Adrenal gland (tissue), 12 donors: ENCODE results near the gene TRIO. TPM values are rescaled to one million over a fixed set of nuclear protein-coding genes. Genes with fewer than 3 reads are reported as not detected.

ENCODE experiments used
- DNase-seq, 7 donors: peaks; one replicate each; pipeline ENCODE4 v3.0.0-alpha.2; 2019 to 2020
- H3K27ac ChIP-seq, 5 donors: fragments of 200-600 bp; sonication (generic) in 4 of 5; 1 replicate in 3 of 5; 2 replicates in 2 of 5; pipeline versions ENCODE4 v1.5.1 to v1.8.0; 2016 to 2020; ENCODE audit warnings: mild to moderate bottlenecking in 1 of 5
- H3K27me3 ChIP-seq: fragments of 200-600 bp; 2 replicates; pipeline ENCODE4 v1.8.0; 2021
- H3K36me3 ChIP-seq, 2 donors: fragments of 200-600 bp; replicated peaks in 1 of 2; 1 replicate in 1 of 2; 2 replicates in 1 of 2; pipeline versions ENCODE4 v1.5.1 to v1.8.0; 2018 to 2022
- H3K4me1 ChIP-seq, 2 donors: fragments of 200-600 bp; replicated peaks in 1 of 2; 1 replicate in 1 of 2; 2 replicates in 1 of 2; pipeline versions ENCODE4 v1.5.1 to v1.8.0; 2018 to 2021
- H3K4me3 ChIP-seq, 4 donors: fragments of 200-600 bp; sonication (generic) in 3 of 4; one replicate each; pipeline ENCODE4 v1.5.1; 2016 to 2018
- H3K9me3 ChIP-seq, 3 donors: fragments of 200-600 bp; sonication (generic) in 1 of 3; replicated peaks in 1 of 3; 1 replicate in 2 of 3; 2 replicates in 1 of 3; pipeline versions ENCODE4 v1.5.1 to v1.8.0; 2016 to 2021
- CTCF ChIP-seq, 6 experiments: fragments of 450-650 bp in 4 of 6; fragments of 200-600 bp in 2 of 6; sonication (generic) in 1 of 6; IDR thresholded peaks; 1 replicate in 5 of 6; 2 replicates in 1 of 6; pipeline versions ENCODE4 v1.5.1 to v1.8.0; 2016 to 2021; ENCODE audit warnings: antibody characterized with exemption in 6 of 6, mild to moderate bottlenecking in 2 of 6, moderate library complexity in 1 of 6
- POLR2A ChIP-seq, 2 donors: fragments of 450-650 bp; IDR thresholded peaks; one replicate each; pipeline ENCODE4 v1.6.1; 2017; ENCODE audit warnings: antibody characterized with exemption in 2 of 2, mild to moderate bottlenecking in 2 of 2, moderate library complexity in 1 of 2
- WGBS, 4 donors: extraction: QIAGEN DNeasy Blood & Tissue Kit in 2 of 4; methylation state at CpG; one replicate each; pipeline versions ENCODE4 v1.1.5 to v1.1.7; 2013 to 2017; 5-methylcytosine and 5-hydroxymethylcytosine counted together
- intact Hi-C, 2 donors: fragments of 100-400 bp; cut with DNase I; formaldehyde crosslinking; loops; one replicate each; pipeline versions ENCODE4 v1.14.1 to v1.15.0; 2022 to 2023
- polyA plus RNA-seq, 3 donors: library from polyadenylated mRNA; stranded (reverse); fragments of 200-250 nt in 2 of 3; fragments of 350-450 nt in 1 of 3; fragmentation: Illumina TruSeq in 1 of 3; extraction: RNeasy Lipid Tissue Mini Kit (QIAGEN cat#74804) in 1 of 3; gene quantifications; one replicate each; pipeline ENCODE4 v1.2.3, GENCODE V29; 2013 to 2014
- total RNA-seq, 9 donors: library from RNA; depleted of rRNA in 4 of 9; stranded (reverse); fragments of >200 nt in 4 of 9; fragments of 120-200 nt in 1 of 9; fragmentation: NEBNext Ultra II Directional in 1 of 9; extraction: Animal tissue kit (Norgen Biotek cat#: 25700) in 1 of 9; gene quantifications; one replicate each; pipeline versions ENCODE4 v1.1.0 to v1.2.4, GENCODE V29; 2013 to 2023
- donor health status: healthy with polysubstance abuse.
- donor health status: Bipolar disorder and iron deficiency.
- donor health status: DM: yes; HTN: yes; CAD: no.
- donor health status: DM: no; HTN: no; CAD: no.
- donor health status: DM: no; HTN: no; CAD: no.
- donor health status: DM: yes; HTN: yes; CAD: no.

TRIO gene
- total and polyA plus RNA-seq, 12 donors: 27.3 to 109 (median 72.4) TPM

GRCh38 chr5:14367364-14367763 lies 224.2 kb downstream of the TRIO start:
- peak in 2 of 7 donors; percentile 27 to 79 for DNase-seq
- Histone ChIP-seq H3K4me1 (no peaks in the 10 kb centered on the region), H3K9me3 (no peaks in the 10 kb centered on the region), H3K27ac (peak overlapping the region in 1 of 5 donors; percentile 19), H3K27me3 (no peaks in the 10 kb centered on the region), H3K36me3 (peaks cover 0 to 65% of the 10 kb centered on the region in 2 donors), H3K4me3 (no peak overlapping the region)
- intact Hi-C loops: loop anchor here in 1 of 2 donors (10.0 kb wide), 1 partner anchor 383 kb away; no protein-coding TSS in a partner anchor
- no peak for TF ChIP-seq CTCF (IDR thresholded peaks at IDR 0.05)
- no peak for TF ChIP-seq POLR2A (IDR thresholded peaks at IDR 0.05)
- 23 to 66% (median 41%) methylated on average over 3 of the region's 3 CpGs for WGBS, 4 donors

GRCh38 chr5:14369780-14370179 lies 226.6 kb downstream of the TRIO start:
- no peaks in the 10 kb centered on the region for H3K9me3 ChIP-seq
- WGBS, 4 donors: 89 to 94% (median 94%) methylated on average over 6 of the region's 6 CpGs
- H3K27me3 ChIP-seq: no peaks in the 10 kb centered on the region
- no peak for TF ChIP-seq POLR2A (IDR thresholded peaks at IDR 0.05)
- TF ChIP-seq CTCF (IDR thresholded peaks at IDR 0.05): no peak
- H3K36me3 ChIP-seq: peaks cover 0 to 65% of the 10 kb centered on the region in 2 donors
- intact Hi-C loops: loop anchor here in 1 of 2 donors (10.0 kb wide), 1 partner anchor 385 kb away; no protein-coding TSS in a partner anchor
- no peak overlapping the region for H3K27ac ChIP-seq
- H3K4me3 ChIP-seq: no peak overlapping the region
- no peak for DNase-seq
- no peaks in the 10 kb centered on the region for H3K4me1 ChIP-seq

- no peak for DNase-seq
- Histone ChIP-seq H3K4me3 (no peak overlapping the region), H3K9me3 (no peaks in the 10 kb centered on the region), H3K36me3 (peaks cover 0 to 59% of the 10 kb centered on the region in 2 donors), H3K27ac (no peak overlapping the region), H3K27me3 (no peaks in the 10 kb centered on the region), H3K4me1 (no peaks in the 10 kb centered on the region)
- TF ChIP-seq POLR2A (IDR thresholded peaks at IDR 0.05) (no peak), CTCF (IDR thresholded peaks at IDR 0.05) (no peak)
- intact Hi-C loops: no loop called here
- 88 to 90% (median 90%) methylated on average over 5 of the region's 5 CpGs for WGBS, 4 donors
Measured at GRCh38 chr5:14370386-14370785, 227.2 kb downstream of the TRIO start.

GRCh38 chr5:14373685-14374084 lies 230.5 kb downstream of the TRIO start:
- H3K36me3 ChIP-seq: peaks cover 0 to 54% of the 10 kb centered on the region in 2 donors
- WGBS, 4 donors: 61 to 76% (median 71%) methylated on average over 6 of the region's 6 CpGs
- H3K9me3 ChIP-seq: no peaks in the 10 kb centered on the region
- no peak for DNase-seq
- intact Hi-C loops: no loop called here
- no peaks in the 10 kb centered on the region for H3K27me3 ChIP-seq
- H3K27ac ChIP-seq: no peak overlapping the region
- H3K4me3 ChIP-seq: no peak overlapping the region
- TF ChIP-seq POLR2A (IDR thresholded peaks at IDR 0.05) (no peak), CTCF (IDR thresholded peaks at IDR 0.05) (no peak)
- no peaks in the 10 kb centered on the region for H3K4me1 ChIP-seq
